ENCODE data around the gene IFFO2.

The IFFO2 gene

GRCh38 chr1:18885311-18886002 lies 71.0 kb downstream of the IFFO2 start:
- Mint-ChIP-seq H3K36me3 (ENCODE audit: low read depth) (peaks cover 71% of the 10 kb centered on the region), H3K4me1 (ENCODE audit: low read depth) (no peaks in the 10 kb centered on the region), H3K4me3 (no peak overlapping the region), H3K27me3 (no peaks in the 10 kb centered on the region), H3K27ac (no peak overlapping the region), H3K9me3 (no peaks in the 10 kb centered on the region)
- intact Hi-C loops (cut with micrococcal nuclease) = no loop called here

DNA sequence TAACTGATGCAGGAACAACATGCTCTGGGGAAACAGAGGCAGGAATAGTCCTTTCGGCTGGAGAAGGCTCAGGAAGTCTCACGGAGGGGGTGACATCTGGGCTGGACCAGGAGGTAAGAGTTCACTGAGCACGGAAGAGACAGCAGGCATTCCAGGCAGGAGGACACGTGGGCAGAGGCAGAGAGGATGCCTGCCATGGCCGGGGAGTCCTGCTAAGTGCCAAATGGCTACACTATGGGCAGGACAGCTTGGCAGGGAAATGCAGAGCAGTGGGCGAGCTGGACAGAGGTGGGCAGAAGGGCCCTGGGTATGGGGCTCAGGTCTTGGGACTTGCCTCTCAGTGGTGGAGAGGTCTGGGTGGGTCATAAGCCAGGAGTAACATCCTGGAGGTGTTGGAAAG lies 71.7 kb downstream of the IFFO2 start:
- intact Hi-C loops (cut with micrococcal nuclease) = no loop called here
- no peaks in the 10 kb centered on the region for H3K4me1 Mint-ChIP-seq (ENCODE audit: low read depth)

GRCh38 chr1:18884419-18884717 lies 72.1 kb downstream of the IFFO2 start:
- no peak overlapping the region for H3K4me3 Mint-ChIP-seq
- H3K27ac Mint-ChIP-seq = no peak overlapping the region
- no peaks in the 10 kb centered on the region for H3K4me1 Mint-ChIP-seq (ENCODE audit: low read depth)
- intact Hi-C loops (cut with micrococcal nuclease) = no loop called here
- H3K36me3 Mint-ChIP-seq (ENCODE audit: low read depth) = peaks cover 71% of the 10 kb centered on the region
- H3K9me3 Mint-ChIP-seq = no peaks in the 10 kb centered on the region
- H3K27me3 Mint-ChIP-seq = no peaks in the 10 kb centered on the region

More for the DNA sequence above, 71.7 kb downstream of the IFFO2 start:
- Mint-ChIP-seq H3K36me3 (ENCODE audit: low read depth) (peaks cover 71% of the 10 kb centered on the region), H3K27ac (no peak overlapping the region), H3K4me3 (no peak overlapping the region), H3K9me3 (no peaks in the 10 kb centered on the region), H3K27me3 (no peaks in the 10 kb centered on the region)

DNA sequence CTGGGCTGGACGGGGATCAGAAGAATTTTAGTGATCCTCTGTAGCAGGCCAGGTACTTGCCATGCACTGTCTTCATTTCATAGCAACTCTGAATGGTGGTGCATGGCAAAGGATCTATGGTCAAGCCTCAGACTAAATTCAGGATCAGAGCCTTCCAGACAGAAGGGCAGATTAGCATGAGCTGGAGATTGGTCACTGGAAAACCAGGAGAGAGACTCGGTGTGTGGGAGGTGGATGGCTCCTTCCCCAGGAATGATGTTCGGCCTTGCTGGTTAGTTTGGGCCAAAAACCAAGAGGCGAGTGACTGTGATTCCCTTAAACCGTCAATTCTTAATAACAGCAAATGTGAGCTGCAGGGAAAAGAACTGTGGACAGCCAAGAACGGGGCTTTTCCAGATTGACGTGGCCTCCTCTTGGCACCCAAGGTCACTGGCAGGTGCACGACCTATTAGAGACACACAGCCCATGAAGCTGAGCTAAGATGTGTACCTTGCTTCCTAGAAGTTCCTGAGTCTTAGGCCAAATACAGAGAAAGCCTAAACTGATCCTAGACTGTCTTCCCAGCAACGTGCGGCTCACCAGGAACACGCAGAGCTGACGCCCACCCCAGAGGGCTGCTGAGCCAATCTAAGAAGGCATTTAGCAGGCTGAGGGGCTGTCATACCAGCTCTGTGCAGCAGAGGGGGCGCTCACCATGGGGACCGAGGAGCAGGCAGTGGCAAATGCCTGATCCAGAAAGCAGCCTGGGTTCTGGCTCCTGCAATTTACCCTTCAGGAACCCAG lies 72.6 kb downstream of the IFFO2 start:
- Mint-ChIP-seq H3K4me1 (ENCODE audit: low read depth) (no peaks in the 10 kb centered on the region), H3K27me3 (no peaks in the 10 kb centered on the region), H3K36me3 (ENCODE audit: low read depth) (peaks cover 71% of the 10 kb centered on the region), H3K4me3 (no peak overlapping the region), H3K9me3 (no peaks in the 10 kb centered on the region), H3K27ac (no peak overlapping the region)
- intact Hi-C loops (cut with micrococcal nuclease) = no loop called here

DNA sequence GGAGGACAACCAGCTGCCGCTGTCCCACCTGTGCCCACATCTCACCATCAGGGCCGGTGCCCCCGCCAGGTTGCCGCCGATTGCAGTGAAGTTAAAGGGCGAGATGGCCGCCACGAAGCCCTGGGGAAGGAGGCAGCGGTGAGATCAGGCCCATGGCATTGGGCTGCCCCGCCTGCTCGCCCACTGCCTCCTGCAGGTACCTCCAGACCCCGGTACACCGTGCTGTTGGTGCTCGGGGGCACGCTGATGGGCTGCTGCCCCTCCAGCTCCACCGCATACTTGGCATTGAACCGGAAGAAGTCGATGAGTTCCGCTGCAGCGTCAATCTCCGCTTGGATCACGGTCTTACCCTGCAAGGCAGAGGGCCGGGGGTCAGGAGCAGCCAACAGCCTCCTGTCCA lies 73.4 kb downstream of the IFFO2 start:
- Mint-ChIP-seq H3K27me3 (no peaks in the 10 kb centered on the region), H3K9me3 (no peaks in the 10 kb centered on the region), H3K4me1 (ENCODE audit: low read depth) (no peaks in the 10 kb centered on the region), H3K27ac (no peak overlapping the region), H3K36me3 (ENCODE audit: low read depth) (peaks cover 71% of the 10 kb centered on the region), H3K4me3 (no peak overlapping the region)
- intact Hi-C loops (cut with micrococcal nuclease) = no loop called here

DNA sequence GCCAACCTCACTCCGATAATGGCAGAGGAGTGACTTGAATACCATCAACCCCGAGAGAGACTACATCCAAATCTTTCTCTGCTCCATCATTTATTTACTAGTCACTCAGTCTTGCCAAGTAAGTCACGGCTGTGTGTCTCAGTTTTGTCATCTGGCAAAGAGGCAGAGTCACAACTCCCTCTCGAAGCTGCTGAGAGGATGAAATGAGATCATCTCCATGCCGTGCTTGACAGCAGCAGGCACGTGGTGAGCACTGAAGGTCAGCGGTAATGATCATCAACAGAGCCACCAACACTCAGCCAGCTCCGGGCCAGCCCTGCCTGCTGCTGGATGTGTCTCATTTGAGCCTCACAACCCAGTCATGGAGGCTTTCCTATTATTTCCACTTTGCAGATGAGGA lies 74.0 kb downstream of the IFFO2 start:
- peaks cover 71% of the 10 kb centered on the region for H3K36me3 Mint-ChIP-seq (ENCODE audit: low read depth)
- intact Hi-C loops (cut with micrococcal nuclease) = no loop called here
- H3K27me3 Mint-ChIP-seq = no peaks in the 10 kb centered on the region
- H3K4me3 Mint-ChIP-seq = no peak overlapping the region
- H3K9me3 Mint-ChIP-seq = no peaks in the 10 kb centered on the region
- no peak overlapping the region for H3K27ac Mint-ChIP-seq
- H3K4me1 Mint-ChIP-seq (ENCODE audit: low read depth) = no peaks in the 10 kb centered on the region

GRCh38 chr1:18881642-18882431 lies 74.6 kb downstream of the IFFO2 start:
- intact Hi-C loops (cut with micrococcal nuclease) = no loop called here
- H3K4me3 Mint-ChIP-seq = no peak overlapping the region
- peaks cover 70% of the 10 kb centered on the region for H3K36me3 Mint-ChIP-seq (ENCODE audit: low read depth)
- no peaks in the 10 kb centered on the region for H3K27me3 Mint-ChIP-seq
- H3K9me3 Mint-ChIP-seq = no peaks in the 10 kb centered on the region
- H3K27ac Mint-ChIP-seq = no peak overlapping the region
- no peaks in the 10 kb centered on the region for H3K4me1 Mint-ChIP-seq (ENCODE audit: low read depth)

DNA sequence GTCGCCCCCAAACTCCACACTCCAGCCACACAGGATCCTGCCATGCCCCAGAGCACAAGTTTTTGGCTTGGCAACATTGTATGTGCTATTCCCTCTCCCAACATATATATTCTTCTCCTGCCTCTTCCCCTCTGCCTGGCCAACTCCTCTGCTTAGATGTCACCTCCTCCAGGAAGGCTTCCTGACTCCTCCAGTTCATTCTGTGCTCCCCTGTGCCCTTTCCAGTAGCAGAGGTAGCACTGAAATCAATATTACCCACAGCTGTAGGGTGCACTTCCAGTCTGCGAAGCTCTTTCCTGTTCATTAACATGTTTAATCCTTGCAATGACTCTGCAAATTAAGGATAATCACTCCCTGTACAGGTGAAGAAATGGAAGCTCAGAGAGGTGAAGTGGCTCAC lies 75.3 kb downstream of the IFFO2 start:
- no peaks in the 10 kb centered on the region for H3K27me3 Mint-ChIP-seq
- no peaks in the 10 kb centered on the region for H3K4me1 Mint-ChIP-seq (ENCODE audit: low read depth)
- intact Hi-C loops (cut with micrococcal nuclease) = no loop called here
- H3K9me3 Mint-ChIP-seq = no peaks in the 10 kb centered on the region
- H3K36me3 Mint-ChIP-seq (ENCODE audit: low read depth) = peaks cover 71% of the 10 kb centered on the region
- H3K4me3 Mint-ChIP-seq = no peak overlapping the region
- H3K27ac Mint-ChIP-seq = no peak overlapping the region

- intact Hi-C loops (cut with micrococcal nuclease) = no loop called here
- Mint-ChIP-seq H3K4me3 (no peak overlapping the region), H3K9me3 (no peaks in the 10 kb centered on the region), H3K27ac (no peak overlapping the region), H3K4me1 (ENCODE audit: low read depth) (no peaks in the 10 kb centered on the region), H3K36me3 (ENCODE audit: low read depth) (peaks cover 70% of the 10 kb centered on the region), H3K27me3 (no peaks in the 10 kb centered on the region)
Observed at GRCh38 chr1:18880585-18880984, 75.9 kb downstream of the IFFO2 start.

DNA sequence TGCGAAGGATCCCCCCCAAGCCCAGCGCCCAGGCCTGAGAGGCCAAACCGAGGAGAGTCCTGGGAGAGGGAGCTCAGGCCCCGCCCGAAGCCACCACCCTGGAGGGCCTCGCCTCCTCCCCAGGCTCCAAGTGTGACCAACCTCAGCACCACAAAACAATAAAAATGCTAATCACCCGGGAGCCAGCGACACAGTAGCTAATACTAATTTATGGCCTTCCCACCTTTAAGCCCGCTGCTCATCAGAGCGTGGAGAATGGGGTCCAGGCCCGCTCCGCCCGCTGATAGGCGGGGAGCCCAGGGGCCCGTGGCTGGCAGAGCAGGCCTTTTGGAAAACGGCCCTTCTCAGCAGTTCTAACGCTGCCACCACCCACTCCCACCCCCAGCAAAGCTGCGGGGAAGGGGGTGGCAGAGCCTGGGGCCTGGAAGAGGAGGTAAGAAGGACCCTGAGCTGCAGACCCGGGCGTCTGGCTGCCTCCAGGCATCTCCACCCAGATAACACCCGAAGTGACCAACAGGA lies 76.6 kb downstream of the IFFO2 start:
- peaks cover 72% of the 10 kb centered on the region for H3K36me3 Mint-ChIP-seq (ENCODE audit: low read depth)
- H3K9me3 Mint-ChIP-seq = no peaks in the 10 kb centered on the region
- H3K4me3 Mint-ChIP-seq = no peak overlapping the region
- H3K27me3 Mint-ChIP-seq = no peaks in the 10 kb centered on the region
- no peaks in the 10 kb centered on the region for H3K4me1 Mint-ChIP-seq (ENCODE audit: low read depth)
- intact Hi-C loops (cut with micrococcal nuclease) = no loop called here
- no peak overlapping the region for H3K27ac Mint-ChIP-seq

DNA sequence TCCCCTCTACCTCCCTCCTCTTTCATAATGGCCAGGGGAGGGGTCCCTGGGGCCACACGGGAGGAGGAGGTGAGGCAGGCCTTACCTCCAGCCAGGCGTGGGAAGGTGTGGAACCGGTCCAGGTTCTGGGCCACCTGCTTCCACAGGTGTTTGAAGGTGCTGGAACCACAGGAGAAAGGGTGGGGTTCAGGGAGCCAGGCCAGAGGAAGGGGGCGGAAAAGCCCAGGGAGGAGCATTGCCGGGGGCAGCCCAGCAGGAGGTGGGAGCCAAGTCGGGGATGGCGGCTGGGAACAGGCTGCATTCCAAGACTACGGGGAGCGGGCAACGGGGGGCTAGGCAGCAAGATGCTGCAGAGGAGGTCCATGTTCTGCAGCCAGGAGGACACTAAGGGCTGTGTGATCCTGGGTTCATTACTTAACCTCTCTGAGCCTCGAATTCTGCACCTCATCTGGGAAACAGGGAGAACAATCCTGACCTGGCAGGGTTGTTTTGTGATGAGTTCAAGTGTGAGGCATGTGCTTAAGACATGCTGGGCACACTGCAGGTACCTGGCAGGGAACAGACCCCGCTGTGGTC lies 77.2 kb downstream of the IFFO2 start:
- intact Hi-C loops (cut with micrococcal nuclease) = no loop called here
- H3K27ac Mint-ChIP-seq = no peak overlapping the region

GRCh38 chr1:18878538-18879214 lies 77.8 kb downstream of the IFFO2 start:
- Mint-ChIP-seq H3K27me3 (no peaks in the 10 kb centered on the region), H3K27ac (no peak overlapping the region), H3K9me3 (no peaks in the 10 kb centered on the region), H3K4me1 (ENCODE audit: low read depth) (no peaks in the 10 kb centered on the region), H3K4me3 (no peak overlapping the region), H3K36me3 (ENCODE audit: low read depth) (peaks cover 73% of the 10 kb centered on the region)
- intact Hi-C loops (cut with micrococcal nuclease) = no loop called here

More for the DNA sequence above, 77.2 kb downstream of the IFFO2 start:
- Mint-ChIP-seq H3K9me3 (no peaks in the 10 kb centered on the region), H3K4me1 (ENCODE audit: low read depth) (no peaks in the 10 kb centered on the region), H3K36me3 (ENCODE audit: low read depth) (peaks cover 72% of the 10 kb centered on the region), H3K27me3 (no peaks in the 10 kb centered on the region), H3K4me3 (no peak overlapping the region)

- Mint-ChIP-seq H3K36me3 (ENCODE audit: low read depth) (peaks cover 67% of the 10 kb centered on the region), H3K27me3 (no peaks in the 10 kb centered on the region), H3K4me1 (ENCODE audit: low read depth) (no peaks in the 10 kb centered on the region), H3K27ac (no peak overlapping the region), H3K4me3 (no peak overlapping the region), H3K9me3 (no peaks in the 10 kb centered on the region)
- intact Hi-C loops (cut with micrococcal nuclease) = no loop called here
Observed at GRCh38 chr1:18877282-18877681, 79.2 kb downstream of the IFFO2 start.

Measured in dendritic cell treated with granulocyte-macrophage colony-stimulating factor and Interleukin-4, amounts not matched to agents 40 ng/mL and 50 ng/mL, for 4 days (primary cell).